ENCODE results near the gene DDAH2.
A peak's percentile ranks its signal among the peaks of the same experiment; 100 is the strongest.
"Not testable (repeated sequence)": the region's sequence is repeated elsewhere in the genome, so short reads cannot be mapped to it uniquely, and the experiment has no call there.

Gene DDAH2

GRCh38 chr6:31713465-31713864 is 15.6 kb downstream of the DDAH2 start:
- DNase-seq (ENCODE audit: low spot score) = no peak

GRCh38 chr6:31712296-31712695 is 16.8 kb downstream of the DDAH2 start:
- no peak for DNase-seq (ENCODE audit: low spot score)

- no peak for DNase-seq (ENCODE audit: low spot score)
Observed at GRCh38 chr6:31711233-31711632, 17.9 kb downstream of the DDAH2 start.

- no peak for DNase-seq (ENCODE audit: low spot score)
Observed at GRCh38 chr6:31710523-31711219, 18.4 kb downstream of the DDAH2 start.

- not testable (repeated sequence) for DNase-seq (ENCODE audit: low spot score)
Observed at GRCh38 chr6:31709157-31709556, 19.9 kb downstream of the DDAH2 start.

GRCh38 chr6:31708224-31708623 is 20.9 kb downstream of the DDAH2 start:
- DNase-seq (ENCODE audit: low spot score) = no peak

- DNase-seq (ENCODE audit: low spot score) = no peak
Observed at GRCh38 chr6:31707701-31708100, 21.4 kb downstream of the DDAH2 start.

- DNase-seq (ENCODE audit: low spot score) = no peak
Observed at GRCh38 chr6:31706599-31706998, 22.5 kb downstream of the DDAH2 start, which contains the start of gene LY6G6F. LY6G6F (plus strand) TSS chr6:31706866; CDS start chr6:31706907, 41 bp downstream.

GRCh38 chr6:31705931-31706330 is 23.2 kb downstream of the DDAH2 start:
- DNase-seq (ENCODE audit: low spot score) = no peak

GRCh38 chr6:31702819-31703716 is 26.0 kb downstream of the DDAH2 start, which contains the start of gene ABHD16A:
ABHD16A (minus strand) TSS chr6:31703324; CDS start chr6:31703281, 43 bp downstream.
- peak; percentile 97 for DNase-seq (ENCODE audit: low spot score)

- no peak for DNase-seq (ENCODE audit: low spot score)
Observed at GRCh38 chr6:31702405-31702818, 26.7 kb downstream of the DDAH2 start.

GRCh38 chr6:31701666-31702404 is 27.3 kb downstream of the DDAH2 start:
- DNase-seq (ENCODE audit: low spot score) = peak; percentile 13

- no peak for DNase-seq (ENCODE audit: low spot score)
Observed at GRCh38 chr6:31700740-31701401, 28.2 kb downstream of the DDAH2 start.

GRCh38 chr6:31697555-31697954 is 31.5 kb downstream of the DDAH2 start:
- DNase-seq (ENCODE audit: low spot score) = peak; percentile 22

GRCh38 chr6:31693535-31693934 is 35.6 kb downstream of the DDAH2 start:
- DNase-seq (ENCODE audit: low spot score) = no peak

GRCh38 chr6:31692886-31693285 is 36.2 kb downstream of the DDAH2 start:
- DNase-seq (ENCODE audit: low spot score) = no peak

- DNase-seq (ENCODE audit: low spot score) = no peak
Observed at GRCh38 chr6:31692353-31692752, 36.7 kb downstream of the DDAH2 start.

GRCh38 chr6:31691564-31692108 is 37.5 kb downstream of the DDAH2 start:
- DNase-seq (ENCODE audit: low spot score) = no peak

GRCh38 chr6:31691078-31691463 is 38.0 kb downstream of the DDAH2 start:
- no peak for DNase-seq (ENCODE audit: low spot score)

- peak; percentile 16 for DNase-seq (ENCODE audit: low spot score)
Observed at GRCh38 chr6:31690231-31691077, 38.6 kb downstream of the DDAH2 start.

Measured in kidney tubule cell (primary cell).